Activated CD4-positive, alpha-beta T cell treated with anti-CD3 and anti-CD28 coated beads, Interleukin-2, amount 50 U/mL, for 1 hour (primary cell): Measurements from ENCODE around the gene SPDYE3.
"Not testable (repeated sequence)": the region's sequence is repeated elsewhere in the genome, so short reads cannot be mapped to it uniquely, and the experiment has no call there.

Source experiments
- DNase-seq: peaks from one replicate; pipeline ENCODE4 v3.0.0-alpha.2; 2020

The SPDYE3 gene

DNA sequence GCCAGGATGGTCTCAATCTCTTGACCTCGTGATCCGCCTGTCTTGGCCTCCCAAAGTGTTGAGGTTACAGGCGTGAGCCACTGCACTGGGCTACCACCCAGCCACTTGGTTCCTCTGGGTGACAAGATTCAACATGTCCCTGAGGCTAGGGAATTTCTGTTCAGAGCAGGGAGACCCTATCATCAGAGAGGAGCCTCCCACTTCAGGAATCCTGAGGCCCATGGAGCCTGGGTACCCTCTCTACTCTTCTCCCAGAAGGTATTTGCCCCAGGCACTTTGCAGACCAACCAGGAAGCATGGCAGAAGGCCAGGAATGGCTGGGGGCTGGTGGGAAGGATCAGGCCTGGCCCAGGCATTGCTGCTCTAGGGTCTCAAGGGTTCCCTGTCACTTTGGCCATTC is 19.2 kb upstream of the SPDYE3 start:
- not testable (repeated sequence) for DNase-seq

DNA sequence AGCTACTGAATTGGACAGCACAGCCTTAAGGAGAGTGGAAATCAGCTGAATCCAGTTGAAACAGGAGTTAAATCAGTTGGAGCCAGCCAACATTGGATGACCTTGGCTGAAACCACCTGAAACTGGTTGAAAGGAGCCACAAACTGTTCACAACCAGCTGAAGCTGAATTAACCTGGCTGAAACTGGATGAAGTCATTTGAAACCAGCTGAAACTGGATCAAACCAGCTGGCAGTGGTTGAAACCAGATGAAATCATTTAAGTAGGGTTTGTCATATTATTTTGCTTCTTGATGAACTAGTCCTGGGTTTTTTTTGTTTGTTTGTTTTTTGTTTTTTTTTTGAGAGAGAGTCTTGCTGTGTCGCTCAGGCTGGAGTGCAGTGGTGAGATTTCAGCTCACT is 15.3 kb upstream of the SPDYE3 start:
- DNase-seq, result not testable (repeated sequence)

GRCh38 chr7:100295269-100295668 is 12.2 kb upstream of the SPDYE3 start:
- DNase-seq, result not testable (repeated sequence)

- not testable (repeated sequence) for DNase-seq
These were observed 9.5 kb upstream of the SPDYE3 start for GRCh38 chr7:100297852-100298631.

GRCh38 chr7:100298632-100298895 is 8.9 kb upstream of the SPDYE3 start:
- not testable (repeated sequence) for DNase-seq

GRCh38 chr7:100304526-100304925 is 3.0 kb upstream of the SPDYE3 start:
- not testable (repeated sequence) for DNase-seq

- DNase-seq, result not testable (repeated sequence)
These were observed 10.8 kb downstream of the SPDYE3 start for GRCh38 chr7:100318329-100318728.

- DNase-seq, result not testable (repeated sequence)
These were observed 14.1 kb downstream of the SPDYE3 start for GRCh38 chr7:100321648-100322047.

DNA sequence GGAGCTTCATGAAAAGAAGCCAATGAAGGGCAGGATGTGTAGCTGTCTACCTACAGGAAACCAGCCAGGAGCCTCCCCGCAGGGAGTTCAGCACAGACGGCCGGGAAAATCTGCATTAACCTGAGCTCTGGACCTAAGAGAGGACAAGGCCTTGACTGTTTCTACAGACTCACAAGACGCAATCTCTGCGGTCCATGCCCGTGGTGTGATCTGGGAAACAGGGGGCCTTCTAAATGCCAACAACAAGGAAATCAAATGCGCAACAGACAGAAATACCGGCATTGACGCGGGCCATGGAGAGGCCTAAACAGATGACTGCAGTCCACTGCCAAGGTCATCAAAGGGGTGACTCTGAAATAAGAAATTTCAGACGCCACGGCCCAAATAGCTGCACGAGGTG is 16.7 kb downstream of the SPDYE3 start:
- not testable (repeated sequence) for DNase-seq

- DNase-seq, result not testable (repeated sequence)
These were observed 18.2 kb downstream of the SPDYE3 start for GRCh38 chr7:100325671-100326070.

- not testable (repeated sequence) for DNase-seq
These were observed 19.4 kb downstream of the SPDYE3 start for GRCh38 chr7:100326914-100327313.

GRCh38 chr7:100335566-100336466 is 28.3 kb downstream of the SPDYE3 start:
- DNase-seq, result peak; percentile 77

DNA sequence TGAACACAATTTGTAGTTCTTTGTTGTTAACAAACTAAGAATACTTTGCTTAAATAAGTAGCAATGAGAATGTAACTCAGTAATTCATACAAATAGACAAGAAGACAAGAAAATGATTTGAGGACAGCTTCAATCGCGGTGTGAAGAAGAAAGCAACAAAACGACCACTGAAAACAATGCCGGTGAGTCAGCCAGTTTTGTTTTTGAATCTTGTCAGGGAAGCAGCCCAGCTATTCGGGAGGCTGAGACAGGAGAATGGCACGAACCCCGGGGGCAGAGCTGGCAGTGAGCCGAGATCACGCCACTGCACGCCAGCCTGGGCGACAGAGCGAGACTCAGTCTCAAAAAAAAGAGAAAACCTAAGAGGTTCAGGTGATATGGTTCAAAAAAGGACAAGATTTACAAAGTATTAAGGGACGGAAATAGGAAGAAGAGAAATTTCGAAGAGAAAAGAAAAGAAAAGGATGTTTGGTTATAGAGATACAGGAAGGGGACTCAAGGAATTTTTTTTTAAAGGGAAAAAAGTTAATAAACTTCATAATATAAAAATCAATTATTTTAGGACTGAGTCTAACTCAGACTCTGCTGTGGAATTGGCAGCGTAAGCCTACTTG is 30.7 kb downstream of the SPDYE3 start:
- DNase-seq, result not testable (repeated sequence)

- not testable (repeated sequence) for DNase-seq
These were observed 33.8 kb downstream of the SPDYE3 start for GRCh38 chr7:100341286-100341685.

- no peak for DNase-seq
These were observed 35.3 kb downstream of the SPDYE3 start for GRCh38 chr7:100342765-100343164.

GRCh38 chr7:100344124-100344559 is 36.6 kb downstream of the SPDYE3 start:
- not testable (repeated sequence) for DNase-seq

GRCh38 chr7:100344560-100345287 is 37.2 kb downstream of the SPDYE3 start:
- peak; percentile 71 for DNase-seq

DNA sequence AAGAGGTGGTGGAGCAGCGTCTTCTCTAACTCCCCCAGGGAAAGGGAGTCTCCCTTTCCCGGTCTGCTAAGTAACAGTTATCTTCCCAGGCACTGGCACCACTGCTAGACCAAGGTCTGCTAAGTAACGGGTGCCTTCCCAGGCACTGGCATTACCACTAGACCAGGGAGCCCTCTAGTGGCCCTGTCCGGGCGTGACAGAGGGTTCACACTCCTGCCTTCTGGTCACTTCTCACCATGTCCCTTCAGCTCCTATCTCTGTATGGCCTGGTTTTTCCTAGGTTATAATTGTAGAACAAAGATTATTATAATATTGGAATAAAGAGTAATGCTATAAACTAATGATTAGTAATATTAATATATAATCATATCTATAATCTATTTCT is 37.8 kb downstream of the SPDYE3 start:
- peak; percentile 59 for DNase-seq

DNA sequence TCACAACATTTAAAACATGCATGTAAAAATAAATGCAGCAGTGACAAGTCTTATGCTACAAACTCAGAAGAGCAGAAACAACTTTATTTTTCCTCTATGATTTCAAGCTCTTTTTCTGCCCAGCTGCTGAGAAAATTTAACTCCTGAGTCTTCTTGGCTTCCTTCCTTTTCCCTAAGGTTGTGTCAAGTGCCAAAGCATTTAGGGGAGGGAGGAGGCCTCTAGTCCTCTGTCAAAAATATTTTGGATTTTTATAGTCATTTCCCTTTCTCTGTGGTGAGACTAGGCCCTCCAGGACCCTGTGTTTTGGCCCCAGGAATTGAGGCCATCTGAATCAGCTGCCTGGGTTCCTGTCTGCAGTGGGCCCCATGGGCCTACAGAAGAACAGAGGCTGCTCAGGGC is 39.4 kb downstream of the SPDYE3 start:
- no peak for DNase-seq

GRCh38 chr7:100348805-100349204 is 41.3 kb downstream of the SPDYE3 start:
- no peak for DNase-seq

DNA sequence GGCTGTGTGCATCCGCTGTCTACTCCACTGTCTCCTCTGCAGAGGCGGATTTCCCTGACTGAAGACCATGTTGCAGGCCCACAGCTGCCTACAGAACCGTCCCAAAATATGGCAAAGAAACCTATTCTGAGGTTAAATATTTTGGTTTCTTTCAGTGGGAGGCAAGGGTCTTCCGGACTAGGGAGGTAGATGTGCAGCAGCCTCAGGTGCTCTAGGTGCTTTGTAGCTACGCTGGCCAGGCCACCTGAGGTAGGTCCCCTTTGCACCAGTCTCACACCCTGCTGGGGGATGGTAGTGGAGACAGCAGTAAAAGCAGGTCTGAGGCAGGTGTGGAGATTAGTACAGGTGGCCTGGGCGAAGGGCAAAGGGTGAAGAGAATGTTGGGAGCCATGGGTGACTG is 42.3 kb downstream of the SPDYE3 start:
- DNase-seq, result no peak

DNA sequence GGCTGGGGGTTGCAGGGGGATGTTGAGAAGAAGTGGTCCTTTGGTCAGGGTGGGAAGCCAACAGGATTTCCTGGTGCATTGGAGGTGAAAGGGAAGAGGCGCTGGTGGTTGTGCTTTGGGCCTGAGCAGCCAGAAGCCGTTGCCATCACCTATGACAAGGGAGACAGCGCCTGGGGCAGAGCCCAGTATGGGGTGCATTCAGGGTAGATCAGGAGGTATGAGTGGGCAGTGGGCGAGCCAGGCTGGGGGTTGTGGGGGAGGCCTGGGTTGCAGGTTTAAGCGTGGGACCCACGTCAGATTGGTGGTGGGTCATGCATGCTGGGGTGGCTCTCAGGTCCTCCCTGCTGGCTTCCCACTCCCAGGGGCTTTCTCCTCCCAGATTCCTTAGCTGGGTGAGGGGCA is 44.2 kb downstream of the SPDYE3 start:
- no peak for DNase-seq
